ENCODE data around the gene CIRBP.

Gene CIRBP

DNA sequence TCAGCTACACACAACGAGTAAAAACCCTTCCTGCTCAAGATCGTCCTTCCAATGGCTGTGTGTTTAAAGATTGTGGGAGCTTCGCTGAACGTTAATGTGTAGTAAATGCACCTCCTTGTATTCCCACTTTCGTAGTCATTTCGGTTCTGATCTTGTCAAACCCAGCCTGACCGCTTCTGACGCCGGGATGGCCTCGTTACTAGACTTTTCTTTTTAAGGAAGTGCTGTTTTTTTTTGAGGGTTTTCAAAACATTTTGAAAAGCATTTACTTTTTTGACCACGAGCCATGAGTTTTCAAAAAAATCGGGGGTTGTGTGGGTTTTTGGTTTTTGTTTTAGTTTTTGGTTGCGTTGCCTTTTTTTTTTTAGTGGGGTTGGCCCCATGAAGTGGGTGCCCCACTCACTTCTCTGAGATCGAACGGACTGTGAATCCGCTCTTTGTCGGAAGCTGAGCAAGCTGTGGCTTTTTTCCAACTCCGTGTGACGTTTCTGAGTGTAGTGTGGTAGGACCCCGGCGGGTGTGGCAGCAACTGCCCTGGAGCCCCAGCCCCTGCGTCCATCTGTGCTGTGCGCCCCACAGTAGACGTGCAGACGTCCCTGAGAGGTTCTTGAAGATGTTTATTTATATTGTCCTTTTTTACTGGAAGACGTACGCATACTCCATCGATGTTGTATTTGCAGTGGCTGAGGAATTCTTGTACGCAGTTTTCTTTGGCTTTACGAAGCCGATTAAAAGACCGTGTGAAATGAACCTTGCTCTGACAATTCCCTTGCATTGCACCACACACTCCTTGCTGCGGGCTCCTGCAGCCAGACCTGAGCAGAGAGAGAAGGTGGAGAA, 3.5 kb downstream of the CIRBP start:
- intact Hi-C loops (cut with DNase I) = no loop called here

DNA sequence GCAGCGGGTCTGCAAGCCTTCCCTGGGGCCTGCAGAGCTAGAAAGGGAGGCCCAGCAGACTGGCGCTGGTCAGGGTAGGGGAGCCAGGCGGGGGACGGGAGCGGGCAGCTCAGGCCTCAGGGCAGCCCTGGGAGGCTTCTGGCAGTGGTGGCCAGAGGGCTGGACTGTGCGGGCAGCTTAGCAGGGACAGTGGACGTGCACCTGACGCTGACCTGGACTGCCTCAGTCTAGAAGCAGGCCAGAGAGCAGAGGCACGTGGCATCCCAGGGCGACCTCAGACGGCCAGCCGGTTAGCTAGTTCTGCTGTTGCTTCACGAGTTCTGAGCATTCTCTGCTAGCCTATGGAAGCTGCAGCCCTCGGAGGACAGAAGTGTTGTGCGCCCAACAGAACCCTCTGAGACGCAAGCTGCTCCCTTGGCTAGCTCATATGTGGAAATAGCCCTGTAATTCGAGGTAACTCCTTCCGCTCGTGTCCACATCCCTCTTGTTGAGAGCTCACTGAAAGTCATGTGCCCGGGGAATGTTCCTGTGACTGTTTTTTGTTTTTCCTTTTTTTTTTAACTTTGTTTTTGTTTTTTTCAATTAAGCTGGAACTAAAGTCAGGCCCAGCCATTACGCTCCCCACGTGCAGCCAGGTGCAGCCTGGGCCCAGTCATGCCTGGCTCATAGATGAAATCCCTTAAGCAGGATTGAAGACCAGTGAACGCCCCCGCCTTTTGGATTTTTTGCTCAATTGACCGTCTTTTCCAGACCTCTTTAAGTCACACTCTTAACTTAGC, 4.3 kb downstream of the CIRBP start:
- intact Hi-C loops (cut with DNase I) = no loop called here
- DNase-seq = no peak

More for the DNA sequence above, 3.5 kb downstream of the CIRBP start:
- DNase-seq = peak in 6 of 42 donors; percentile 34 to 70 (median 54)

DNA sequence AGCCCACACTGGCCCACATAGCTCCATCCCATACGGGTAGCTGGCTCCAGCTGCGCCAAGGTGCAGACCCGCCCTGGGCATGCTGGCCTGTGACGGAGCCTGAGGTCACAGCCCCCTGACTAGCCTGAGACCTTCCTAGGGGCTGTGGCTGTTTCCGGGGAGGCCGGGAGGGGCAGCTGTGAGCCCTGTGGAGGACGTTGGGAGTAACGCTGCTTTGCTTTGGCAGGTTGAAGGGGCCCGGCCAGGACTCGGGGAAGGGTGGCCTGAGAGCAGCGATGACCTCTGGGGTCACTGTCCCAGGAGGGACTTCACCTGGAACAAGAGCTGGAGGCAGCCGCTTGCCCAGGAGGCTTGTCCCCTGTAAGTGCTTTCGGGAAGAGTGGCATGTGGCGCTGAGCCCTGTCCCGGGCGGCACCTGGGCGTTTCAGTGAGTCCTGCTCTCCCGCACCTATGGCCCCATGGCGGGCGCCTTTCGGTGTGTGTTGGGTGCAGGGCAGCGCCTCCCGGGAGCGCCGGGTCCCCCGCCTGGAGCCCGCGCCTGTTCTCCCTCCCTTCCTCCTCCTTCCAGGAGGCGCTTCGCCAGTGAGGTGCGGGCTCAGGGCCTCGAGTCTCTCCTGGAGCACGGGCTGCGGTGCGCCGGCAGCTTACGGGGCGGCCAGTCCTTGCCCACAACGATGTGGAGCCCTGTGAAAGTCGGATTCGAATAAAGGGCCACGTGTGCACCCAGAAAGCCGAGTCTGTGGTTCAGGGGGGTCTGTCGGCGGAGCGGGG, 5.1 kb downstream of the CIRBP start:
- no peak for DNase-seq
- intact Hi-C loops (cut with DNase I) = no loop called here

DNA sequence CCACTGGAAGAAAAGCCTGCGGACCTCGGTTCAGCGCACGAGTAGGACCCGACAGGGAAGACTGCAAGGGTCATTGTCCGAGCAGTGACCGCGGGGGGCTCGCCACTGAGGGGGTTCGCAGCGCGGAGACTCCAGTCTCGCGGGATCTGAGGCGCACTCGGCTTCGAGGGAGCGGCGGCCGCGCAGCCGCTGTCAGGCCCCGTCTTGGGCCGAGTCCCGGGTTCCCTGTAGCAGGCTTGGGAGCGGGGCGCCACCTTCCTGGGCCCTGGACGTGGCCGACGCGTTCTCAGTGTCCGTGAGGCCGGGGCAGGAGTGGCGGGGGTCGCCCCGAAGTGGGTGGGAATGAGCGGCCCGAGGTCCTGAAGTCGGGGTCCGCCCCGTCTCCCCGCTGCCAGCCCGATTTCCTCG, 5.7 kb downstream of the CIRBP start:
- intact Hi-C loops (cut with DNase I) = loop anchor here (5.0 kb wide), 1 partner anchor 87 kb away; no protein-coding TSS in a partner anchor
- no peak for DNase-seq

DNA sequence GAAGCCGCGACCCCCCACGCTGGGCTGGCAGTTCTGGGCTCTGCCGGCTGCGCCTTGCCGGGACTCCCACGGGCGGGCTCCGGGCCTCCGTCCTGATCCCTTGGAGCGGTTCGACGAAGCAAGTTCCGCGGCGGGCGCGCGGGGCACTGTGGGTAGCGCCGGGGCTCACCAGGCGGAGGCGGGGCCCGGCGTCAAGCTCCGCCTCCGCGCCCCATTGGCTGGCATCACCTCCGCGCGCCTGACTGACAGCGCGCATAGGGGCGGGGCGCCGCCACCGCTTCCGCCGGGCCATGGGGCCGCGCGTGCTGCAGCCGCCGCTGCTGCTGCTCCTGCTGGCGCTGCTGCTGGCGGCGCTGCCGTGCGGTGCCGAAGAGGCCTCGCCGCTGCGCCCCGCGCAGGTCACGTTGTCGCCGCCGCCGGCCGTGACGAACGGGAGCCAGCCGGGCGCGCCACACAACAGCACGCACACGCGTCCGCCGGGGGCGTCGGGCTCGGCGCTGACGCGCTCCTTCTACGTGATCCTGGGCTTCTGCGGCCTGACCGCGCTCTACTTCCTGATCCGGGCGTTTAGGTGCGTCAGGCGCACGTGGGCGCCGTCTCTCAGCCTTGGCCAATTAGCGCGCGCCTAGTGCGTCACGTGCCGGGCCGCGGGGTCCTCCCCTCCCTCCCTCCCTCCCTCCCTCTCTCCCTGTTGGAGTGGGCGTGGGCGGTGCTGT, 6.3 kb downstream of the CIRBP start, which contains the start of gene FAM174C:
Gene FAM174C, plus strand, starts transcription at position 271 of the 716 bp plus-strand sequence. Its CDS starts 20 bp downstream, at position 291.
- DNase-seq = peak; percentile 92 to 100 (median 97)
- intact Hi-C loops (cut with DNase I) = loop anchor here (5.0 kb wide), 1 partner anchor 87 kb away; no protein-coding TSS in a partner anchor

DNA sequence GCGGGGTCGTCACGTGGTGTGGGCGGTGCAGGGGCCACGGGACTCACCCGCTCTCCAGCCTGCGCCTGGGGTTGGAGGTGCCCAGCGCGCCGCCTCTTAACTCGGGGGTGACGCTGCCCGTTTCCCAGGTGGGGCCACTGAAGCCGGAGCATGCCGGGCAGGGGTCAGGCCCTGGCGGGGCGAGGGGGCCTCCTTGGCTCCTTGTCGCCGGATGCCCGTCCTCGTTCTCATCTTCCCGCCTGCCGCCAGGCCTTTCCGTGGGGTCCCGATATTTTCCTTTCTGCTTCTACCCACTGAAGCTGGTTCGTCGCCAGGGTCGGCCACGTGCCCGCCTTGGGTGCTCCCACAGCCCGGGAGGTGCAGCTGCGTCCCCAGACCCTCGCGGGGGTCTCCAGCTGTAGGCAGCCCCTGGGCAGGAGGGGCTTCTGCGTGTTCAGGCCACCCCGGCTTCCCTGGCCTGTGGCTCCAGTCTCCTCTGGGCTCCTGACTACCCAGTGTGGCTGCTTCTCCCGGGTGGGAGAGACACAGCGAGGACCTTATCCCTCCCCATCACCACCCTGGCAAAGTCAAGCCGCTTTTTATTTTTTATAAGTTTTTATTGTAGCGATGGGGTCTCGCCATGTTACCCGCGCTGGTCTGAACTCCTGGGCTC, 7.0 kb downstream of the CIRBP start:
- intact Hi-C loops (cut with DNase I) = loop anchor here (5.0 kb wide), 1 partner anchor 86 kb away; no protein-coding TSS in a partner anchor
- DNase-seq = peak in 2 of 42 donors; percentile 24 to 42

DNA sequence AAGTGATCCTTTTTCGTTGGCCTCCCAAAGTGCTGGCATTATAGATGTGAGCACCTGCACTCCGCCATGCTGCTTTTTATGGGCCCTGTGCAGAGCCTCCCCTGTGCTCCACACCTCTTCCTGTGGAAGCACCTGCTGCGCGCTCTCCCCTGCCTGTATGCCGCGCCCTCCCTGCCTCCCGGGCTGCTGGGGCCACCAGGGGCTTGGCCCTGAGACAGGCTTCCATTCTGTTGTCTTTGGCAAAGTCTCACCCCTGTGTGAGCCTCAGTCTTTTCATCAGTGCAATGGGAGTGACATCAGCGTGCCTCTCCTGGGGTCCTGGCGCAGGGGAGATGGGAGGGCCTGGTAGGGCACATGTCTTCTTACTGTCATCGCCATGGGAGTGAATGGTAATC, 7.5 kb downstream of the CIRBP start:
- intact Hi-C loops (cut with DNase I) = loop anchor here (5.0 kb wide), 1 partner anchor 86 kb away; no protein-coding TSS in a partner anchor
- no peak for DNase-seq

DNA sequence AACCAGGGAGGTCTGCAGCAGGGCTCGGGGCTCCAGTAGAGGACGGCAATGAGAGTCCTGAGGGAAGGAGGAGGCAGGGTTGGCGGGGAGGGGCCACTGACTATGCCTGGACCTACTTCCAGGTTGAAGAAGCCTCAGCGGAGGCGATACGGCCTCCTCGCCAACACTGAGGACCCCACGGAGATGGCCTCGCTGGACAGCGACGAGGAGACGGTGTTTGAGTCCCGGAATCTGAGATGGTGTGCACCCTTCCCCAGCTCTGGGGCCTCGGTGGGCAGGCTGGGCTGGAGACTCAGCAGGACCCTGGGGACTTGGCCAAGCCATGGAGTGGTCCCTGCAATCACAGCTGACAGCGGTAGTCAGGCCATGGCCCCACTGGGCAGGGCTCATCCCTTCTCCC, 7.9 kb downstream of the CIRBP start:
- intact Hi-C loops (cut with DNase I) = loop anchor here (5.0 kb wide), 1 partner anchor 85 kb away; no protein-coding TSS in a partner anchor
- no peak for DNase-seq

DNA sequence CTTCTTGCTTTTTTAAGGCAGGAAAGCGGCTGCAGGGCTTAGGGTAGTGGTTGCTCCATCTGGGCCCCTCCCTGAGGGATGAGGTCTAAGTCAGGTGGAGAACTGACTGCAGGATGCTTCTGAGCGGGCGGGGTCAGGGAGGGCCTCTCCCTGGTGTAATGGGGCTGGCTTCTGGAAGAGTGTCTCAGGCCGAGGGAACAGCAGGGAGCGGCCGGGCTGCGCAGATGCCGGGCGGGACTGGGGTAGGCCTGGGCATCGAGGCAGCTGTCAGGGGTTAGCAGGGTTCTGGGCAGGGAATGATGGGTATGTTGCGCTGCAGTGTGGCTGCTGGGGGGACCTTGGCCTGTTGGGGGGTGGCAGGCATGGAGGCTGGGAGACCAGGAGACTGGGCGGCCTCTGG, 8.9 kb downstream of the CIRBP start:
- intact Hi-C loops (cut with DNase I) = loop anchor here (5.0 kb wide), 1 partner anchor 84 kb away; no protein-coding TSS in a partner anchor

DNA sequence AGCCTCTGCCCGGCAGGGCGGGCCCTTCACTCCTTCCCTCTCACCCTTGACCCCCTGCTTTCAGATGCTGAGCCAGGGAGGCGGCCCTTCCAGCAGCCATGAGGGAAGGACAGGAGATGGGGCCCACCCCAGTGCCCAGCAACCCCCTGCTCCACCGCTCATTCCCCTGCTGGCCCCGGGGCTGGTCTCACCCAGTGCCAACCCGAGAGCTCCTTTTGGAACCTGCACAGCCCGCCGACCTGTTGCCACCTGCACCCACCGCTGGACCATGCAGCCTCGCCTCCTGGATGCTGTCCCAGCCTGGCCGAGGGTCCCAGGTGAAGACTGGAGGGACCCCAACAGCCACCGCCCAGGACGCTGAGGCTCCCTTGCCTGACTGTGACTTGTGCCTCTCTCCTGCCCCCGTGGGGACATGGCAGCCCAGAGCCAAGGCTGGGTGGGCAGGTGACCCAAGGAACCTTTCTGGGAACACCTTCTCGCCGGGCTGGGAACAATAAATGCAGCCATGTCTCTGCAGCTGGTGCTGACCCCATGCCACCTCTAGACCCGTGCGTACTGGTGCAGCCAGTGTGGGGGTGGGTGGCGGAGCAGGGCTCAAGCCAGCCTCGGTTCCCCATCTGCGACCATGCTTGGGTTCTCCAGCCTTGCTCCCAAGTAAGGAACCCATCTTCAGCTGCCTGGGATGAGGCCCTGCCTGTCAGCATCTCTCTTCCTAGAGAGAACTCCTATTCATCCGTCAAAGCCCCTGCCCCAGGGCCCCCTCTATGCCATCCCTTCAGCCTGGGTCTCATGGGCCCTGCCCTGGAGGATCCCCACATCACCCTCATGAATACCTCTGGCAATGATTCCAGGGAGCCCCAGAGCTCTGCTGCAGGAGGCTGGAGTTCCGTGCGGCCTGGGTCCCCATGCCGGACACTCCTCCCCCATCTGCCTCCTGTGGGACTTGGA, 9.9 kb downstream of the CIRBP start:
- intact Hi-C loops (cut with DNase I) = loop anchor here (5.0 kb wide), 1 partner anchor 83 kb away; no protein-coding TSS in a partner anchor

More for the DNA sequence above, 8.9 kb downstream of the CIRBP start:
- no peak for DNase-seq

DNA sequence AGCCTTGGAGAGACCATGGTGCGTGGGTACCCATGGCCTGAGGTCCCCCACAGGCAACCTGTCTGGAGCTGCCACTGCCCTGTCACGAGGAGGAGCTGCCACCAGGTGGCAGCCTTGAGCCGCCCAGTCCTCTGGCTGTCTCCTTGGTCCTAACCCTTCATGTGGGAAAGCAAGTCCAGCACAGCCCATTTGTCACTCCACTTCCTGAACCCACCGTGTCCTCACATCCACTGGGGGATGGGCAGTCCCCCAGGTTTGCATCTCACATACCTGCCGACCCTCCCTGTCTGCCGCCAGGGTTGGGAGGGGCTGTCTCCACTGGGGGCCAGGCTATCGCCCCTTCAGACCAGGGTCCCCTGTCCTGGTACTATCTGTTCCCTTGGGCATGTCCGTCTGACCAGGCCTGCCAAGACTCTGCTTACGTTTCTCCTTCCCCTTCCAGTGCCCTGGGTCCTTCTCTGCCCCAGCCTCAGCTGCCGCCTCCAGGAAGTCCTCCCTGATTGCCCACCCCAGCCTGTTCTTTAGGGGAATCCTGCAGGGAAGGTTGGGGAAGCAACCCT, 10.7 kb downstream of the CIRBP start:
- peak; percentile 66 to 94 (median 88) for DNase-seq
- intact Hi-C loops (cut with DNase I) = loop anchor here (5.0 kb wide), 1 partner anchor 82 kb away; no protein-coding TSS in a partner anchor

More for the DNA sequence above, 9.9 kb downstream of the CIRBP start:
- DNase-seq = no peak

DNA sequence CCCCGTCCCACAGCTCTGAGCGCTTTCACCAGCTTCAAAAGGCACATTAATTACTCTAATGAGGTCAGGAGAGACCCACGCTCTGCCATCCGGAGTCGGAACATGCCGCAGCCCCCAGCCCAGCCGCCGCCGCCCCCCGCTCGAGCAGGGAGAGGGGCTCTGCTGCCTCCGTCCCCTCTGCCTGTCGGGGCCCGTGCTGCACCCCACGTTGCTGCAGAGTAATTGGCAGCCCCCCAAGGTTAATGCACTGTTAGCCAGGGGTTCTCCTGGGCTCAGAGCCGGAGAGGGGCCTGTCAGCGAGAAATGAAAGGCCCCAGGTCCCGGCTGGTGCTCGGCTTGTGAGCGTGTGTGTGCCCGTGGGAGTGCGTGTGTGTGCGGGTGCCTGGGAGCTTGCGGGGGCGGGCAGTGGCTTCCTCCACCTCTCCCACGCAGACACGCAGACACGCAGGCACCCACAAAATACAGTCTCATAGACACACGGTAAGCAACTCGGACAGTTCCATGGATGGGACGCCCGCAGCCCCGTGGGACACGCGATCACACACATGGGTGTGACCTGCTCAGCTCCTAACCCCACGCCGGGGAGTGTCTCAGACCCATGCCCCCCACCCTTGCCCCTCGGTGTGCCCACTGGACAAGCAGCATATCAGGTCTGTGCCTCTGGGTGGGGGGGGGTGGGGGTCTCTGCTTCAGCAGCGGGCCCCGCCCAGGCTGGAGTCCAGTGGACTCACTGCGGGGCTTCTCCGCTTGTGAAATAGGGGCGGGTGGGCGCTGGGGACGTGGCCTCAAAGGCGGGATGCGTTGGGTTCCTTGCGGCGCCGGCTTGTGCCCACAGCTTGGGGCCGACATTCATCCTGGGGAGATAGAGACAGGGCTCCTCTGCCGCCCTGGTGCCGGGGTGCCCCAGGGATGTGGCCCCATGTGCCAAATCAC, 11.8 kb downstream of the CIRBP start:
- intact Hi-C loops (cut with DNase I) = no loop called here
- DNase-seq = no peak

DNA sequence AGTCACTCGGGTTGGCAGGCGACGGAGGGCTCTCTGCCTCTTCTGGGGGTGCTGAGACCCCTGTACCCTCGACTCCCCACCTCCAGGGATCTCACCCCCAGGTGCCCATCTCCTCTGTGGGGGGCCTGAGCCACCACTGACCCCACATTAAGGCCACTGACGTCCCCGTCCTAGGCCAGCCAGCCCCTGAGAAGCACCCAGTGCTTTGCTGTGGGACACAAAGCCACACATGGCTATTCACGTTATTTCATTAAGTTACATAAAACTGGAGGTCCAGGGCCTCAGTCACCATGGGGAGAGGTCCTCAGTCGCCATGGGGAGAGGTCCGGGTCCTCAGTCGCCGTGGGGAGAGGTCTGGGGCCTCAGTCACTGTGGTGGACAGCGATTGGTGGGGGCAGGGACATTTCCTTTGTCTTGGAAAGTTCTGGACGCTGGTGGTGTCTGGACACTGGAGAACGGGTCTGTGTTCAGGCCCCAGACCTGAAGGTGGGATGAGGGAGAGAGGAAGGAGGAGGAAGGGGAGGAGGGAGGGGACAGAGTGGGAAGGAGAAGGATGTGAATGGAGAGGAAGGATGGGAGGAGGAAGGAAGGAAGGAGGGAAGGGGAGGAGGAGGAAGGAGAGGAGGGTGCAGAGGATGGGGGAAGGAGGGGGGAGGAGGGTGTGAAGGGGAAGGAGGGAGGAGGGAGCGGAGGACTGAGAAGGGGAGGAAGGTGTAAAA, 12.6 kb downstream of the CIRBP start:
- DNase-seq = no peak
- intact Hi-C loops (cut with DNase I) = no loop called here

DNA sequence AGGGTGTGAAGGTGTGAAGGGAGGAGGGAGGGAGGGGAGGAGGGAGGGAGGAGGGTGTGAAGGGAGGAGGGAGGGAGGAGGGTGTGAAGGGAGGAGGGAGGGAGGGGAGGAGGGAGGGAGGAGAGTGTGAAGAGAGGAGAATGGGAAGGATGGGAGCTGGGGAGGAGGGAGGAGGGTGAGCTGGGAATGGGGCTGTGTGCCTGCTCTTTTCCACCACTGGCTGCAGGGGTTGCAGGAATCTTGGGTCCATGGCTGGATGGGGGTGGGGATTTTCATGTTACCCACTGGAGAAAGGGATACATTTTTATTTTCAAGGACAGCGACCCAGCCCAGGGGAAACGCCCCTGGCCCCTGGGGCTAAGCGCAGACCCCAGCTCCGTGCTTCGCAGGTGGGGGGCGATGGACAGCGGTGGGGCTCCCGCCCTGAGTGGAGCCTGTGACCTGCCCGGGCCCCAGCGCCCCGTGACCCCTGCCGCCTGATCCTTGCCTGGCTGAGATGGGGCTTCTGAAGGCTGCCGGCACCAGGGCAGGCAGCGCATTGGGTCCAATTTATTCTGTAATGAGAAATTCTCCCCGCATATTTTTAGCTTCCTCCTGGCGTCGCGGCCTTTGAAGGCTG, 13.6 kb downstream of the CIRBP start:
- intact Hi-C loops (cut with DNase I) = no loop called here

More for the DNA sequence above, 13.6 kb downstream of the CIRBP start:
- no peak for DNase-seq

Data from head of caudate nucleus (tissue), 42 donors.